Stomach smooth muscle (tissue), 2 donors: ENCODE data around the gene HTR4.
A peak's percentile ranks its signal among the peaks of the same experiment; 100 is the strongest.

Experiments used
- H3K27ac ChIP-seq: one replicate; pipeline ENCODE4 v1.7.0; 2013; ENCODE audit warnings: mild to moderate bottlenecking, low read length, inconsistent platforms
- H3K27me3 ChIP-seq, 2 donors: one replicate each; pipeline ENCODE4 v1.7.0; 2013; ENCODE audit warnings: low read length in 2 of 2; ENCODE audit not compliant: insufficient read depth in 2 of 2, control insufficient read depth in 1 of 2
- H3K36me3 ChIP-seq, 2 donors: one replicate each; pipeline ENCODE4 v1.7.0; 2013; ENCODE audit warnings: low read length in 2 of 2; ENCODE audit not compliant: control insufficient read depth in 2 of 2, insufficient read depth in 2 of 2
- H3K4me1 ChIP-seq: one replicate; pipeline ENCODE4 v1.7.0; 2013; ENCODE audit warnings: low read length; ENCODE audit not compliant: control insufficient read depth, insufficient read depth
- H3K4me3 ChIP-seq, 2 donors: one replicate each; pipeline ENCODE4 v1.7.0; 2013; ENCODE audit warnings: low read length in 2 of 2
- H3K9ac ChIP-seq, 2 donors: one replicate each; pipeline ENCODE4 v1.7.0; 2013; ENCODE audit warnings: low read length in 2 of 2, mild to moderate bottlenecking in 1 of 2
- H3K9me3 ChIP-seq, 2 donors: one replicate each; pipeline ENCODE4 v1.7.0; 2013; ENCODE audit warnings: low read length in 2 of 2; ENCODE audit not compliant: control insufficient read depth in 2 of 2
- donor health status: healthy.
- donor health status: Pancreatic carcinoma.

Gene HTR4

GRCh38 chr5:148499452-148499851 is 154.9 kb downstream of the HTR4 start:
- H3K27me3 ChIP-seq, result no peaks in the 10 kb centered on the region
- no peaks in the 10 kb centered on the region for H3K36me3 ChIP-seq
- no peak overlapping the region for H3K27ac ChIP-seq
- H3K4me3 ChIP-seq, result no peak overlapping the region
- H3K9ac ChIP-seq, result no peak overlapping the region
- H3K4me1 ChIP-seq, result no peaks in the 10 kb centered on the region
- H3K9me3 ChIP-seq, result no peaks in the 10 kb centered on the region

- H3K27me3 ChIP-seq, result no peaks in the 10 kb centered on the region
- no peaks in the 10 kb centered on the region for H3K4me1 ChIP-seq
- no peak overlapping the region for H3K9ac ChIP-seq
- H3K36me3 ChIP-seq, result no peaks in the 10 kb centered on the region
- H3K27ac ChIP-seq, result no peak overlapping the region
- no peaks in the 10 kb centered on the region for H3K9me3 ChIP-seq
- H3K4me3 ChIP-seq, result no peak overlapping the region
These were observed 156.6 kb downstream of the HTR4 start for GRCh38 chr5:148497757-148498156.

- no peak overlapping the region for H3K9ac ChIP-seq
- H3K4me1 ChIP-seq, result no peaks in the 10 kb centered on the region
- no peak overlapping the region for H3K4me3 ChIP-seq
These were observed 162.0 kb downstream of the HTR4 start for GRCh38 chr5:148492351-148492750.

GRCh38 chr5:148491793-148492184 is 162.5 kb downstream of the HTR4 start:
- Histone ChIP-seq H3K9ac (no peak overlapping the region), H3K27ac (no peak overlapping the region), H3K36me3 (no peaks in the 10 kb centered on the region), H3K27me3 (no peaks in the 10 kb centered on the region), H3K4me1 (no peaks in the 10 kb centered on the region), H3K9me3 (no peaks in the 10 kb centered on the region), H3K4me3 (no peak overlapping the region)

More at GRCh38 chr5:148492351-148492750, 162.0 kb downstream of the HTR4 start:
- Histone ChIP-seq H3K27me3 (no peaks in the 10 kb centered on the region), H3K9me3 (no peaks in the 10 kb centered on the region), H3K36me3 (no peaks in the 10 kb centered on the region), H3K27ac (no peak overlapping the region)

- Histone ChIP-seq H3K4me1 (no peaks in the 10 kb centered on the region), H3K27ac (no peak overlapping the region), H3K9me3 (no peaks in the 10 kb centered on the region), H3K27me3 (no peaks in the 10 kb centered on the region), H3K36me3 (no peaks in the 10 kb centered on the region), H3K9ac (no peak overlapping the region), H3K4me3 (no peak overlapping the region)
These were observed 163.1 kb downstream of the HTR4 start for GRCh38 chr5:148491015-148491792.

GRCh38 chr5:148488757-148489156 is 165.6 kb downstream of the HTR4 start:
- Histone ChIP-seq H3K27ac (no peak overlapping the region), H3K4me3 (no peak overlapping the region), H3K4me1 (no peaks in the 10 kb centered on the region), H3K36me3 (no peaks in the 10 kb centered on the region), H3K9ac (no peak overlapping the region), H3K27me3 (no peaks in the 10 kb centered on the region), H3K9me3 (no peaks in the 10 kb centered on the region)

GRCh38 chr5:148486456-148486855 is 167.9 kb downstream of the HTR4 start:
- no peaks in the 10 kb centered on the region for H3K4me1 ChIP-seq
- H3K27me3 ChIP-seq, result no peaks in the 10 kb centered on the region
- no peak overlapping the region for H3K4me3 ChIP-seq
- H3K9me3 ChIP-seq, result no peaks in the 10 kb centered on the region
- no peak overlapping the region for H3K27ac ChIP-seq
- H3K36me3 ChIP-seq, result no peaks in the 10 kb centered on the region
- H3K9ac ChIP-seq, result no peak overlapping the region

- no peaks in the 10 kb centered on the region for H3K9me3 ChIP-seq
- no peaks in the 10 kb centered on the region for H3K4me1 ChIP-seq
- H3K27me3 ChIP-seq, result no peaks in the 10 kb centered on the region
- no peak overlapping the region for H3K27ac ChIP-seq
- no peak overlapping the region for H3K4me3 ChIP-seq
- no peaks in the 10 kb centered on the region for H3K36me3 ChIP-seq
- H3K9ac ChIP-seq, result no peak overlapping the region
These were observed 169.7 kb downstream of the HTR4 start for GRCh38 chr5:148484651-148485050.

GRCh38 chr5:148483750-148484149 is 170.6 kb downstream of the HTR4 start:
- Histone ChIP-seq H3K27ac (no peak overlapping the region), H3K4me3 (no peak overlapping the region), H3K36me3 (no peaks in the 10 kb centered on the region), H3K27me3 (no peaks in the 10 kb centered on the region), H3K4me1 (no peaks in the 10 kb centered on the region), H3K9ac (no peak overlapping the region), H3K9me3 (no peaks in the 10 kb centered on the region)

- no peaks in the 10 kb centered on the region for H3K36me3 ChIP-seq
- H3K4me3 ChIP-seq, result peak overlapping the region in 1 of 2 donors; percentile 29
- no peaks in the 10 kb centered on the region for H3K27me3 ChIP-seq
- no peak overlapping the region for H3K9ac ChIP-seq
- no peaks in the 10 kb centered on the region for H3K4me1 ChIP-seq
- no peak overlapping the region for H3K27ac ChIP-seq
- no peaks in the 10 kb centered on the region for H3K9me3 ChIP-seq
These were observed 171.4 kb downstream of the HTR4 start for GRCh38 chr5:148482697-148483462.

GRCh38 chr5:148482196-148482595 is 172.1 kb downstream of the HTR4 start:
- Histone ChIP-seq H3K4me1 (no peaks in the 10 kb centered on the region), H3K4me3 (no peak overlapping the region), H3K27me3 (no peaks in the 10 kb centered on the region), H3K9ac (no peak overlapping the region), H3K27ac (no peak overlapping the region), H3K36me3 (no peaks in the 10 kb centered on the region), H3K9me3 (no peaks in the 10 kb centered on the region)
